ENCODE measurements around the gene TEAD4.

DNA sequence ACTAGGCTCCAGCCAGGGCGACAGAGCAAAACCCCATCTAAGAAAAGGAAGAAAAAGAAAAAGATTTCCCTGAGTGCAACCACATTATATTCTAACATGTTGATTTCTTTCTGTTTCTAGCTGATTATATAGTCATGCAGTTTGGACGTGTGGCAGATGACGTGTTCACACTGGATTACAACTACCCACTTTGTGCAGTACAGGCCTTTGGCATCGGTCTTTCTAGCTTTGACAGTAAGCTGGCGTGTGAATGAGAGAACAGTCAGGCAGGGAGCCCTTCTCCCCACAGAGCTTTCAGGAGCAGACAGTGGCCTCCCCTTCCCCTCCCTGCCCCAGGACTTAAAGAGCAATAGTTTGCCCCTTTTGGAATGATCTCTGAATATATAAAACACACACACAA is 20.0 kb upstream of the TEAD4 start:
- TF ChIP-seq, protein P1, sequence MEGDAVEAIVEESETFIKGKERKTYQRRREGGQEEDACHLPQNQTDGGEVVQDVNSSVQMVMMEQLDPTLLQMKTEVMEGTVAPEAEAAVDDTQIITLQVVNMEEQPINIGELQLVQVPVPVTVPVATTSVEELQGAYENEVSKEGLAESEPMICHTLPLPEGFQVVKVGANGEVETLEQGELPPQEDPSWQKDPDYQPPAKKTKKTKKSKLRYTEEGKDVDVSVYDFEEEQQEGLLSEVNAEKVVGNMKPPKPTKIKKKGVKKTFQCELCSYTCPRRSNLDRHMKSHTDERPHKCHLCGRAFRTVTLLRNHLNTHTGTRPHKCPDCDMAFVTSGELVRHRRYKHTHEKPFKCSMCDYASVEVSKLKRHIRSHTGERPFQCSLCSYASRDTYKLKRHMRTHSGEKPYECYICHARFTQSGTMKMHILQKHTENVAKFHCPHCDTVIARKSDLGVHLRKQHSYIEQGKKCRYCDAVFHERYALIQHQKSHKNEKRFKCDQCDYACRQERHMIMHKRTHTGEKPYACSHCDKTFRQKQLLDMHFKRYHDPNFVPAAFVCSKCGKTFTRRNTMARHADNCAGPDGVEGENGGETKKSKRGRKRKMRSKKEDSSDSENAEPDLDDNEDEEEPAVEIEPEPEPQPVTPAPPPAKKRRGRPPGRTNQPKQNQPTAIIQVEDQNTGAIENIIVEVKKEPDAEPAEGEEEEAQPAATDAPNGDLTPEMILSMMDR (IDR thresholded peaks at IDR 0.05; ENCODE audit: low read depth, low read length): no peak
- TF ChIP-seq EZH2phosphoT487 (IDR thresholded peaks at IDR 0.05; ENCODE audit: low read depth): no peak
